WERI-Rb-1 (cell line): Measurements from ENCODE around the gene ZNF331.

ENCODE experiments used
- DNase-seq: peaks from one replicate; pipeline ENCODE4 v3.0.0-alpha.2; 2020
- H3K27ac ChIP-seq: fragments of 250-450 bp; sonication (Bioruptor Pico); 2 replicates; pipeline ENCODE4 v1.5.1; 2020; ENCODE audit warnings: mild to moderate bottlenecking, moderate library complexity
- H3K27me3 ChIP-seq: fragments of 250-450 bp; sonication (Bioruptor Pico); 2 replicates; pipeline ENCODE4 v1.5.1; 2021; ENCODE audit warnings: mild to moderate bottlenecking, low read depth, moderate library complexity; ENCODE audit not compliant: insufficient read depth, severe bottlenecking
- H3K36me3 ChIP-seq: fragments of 250-450 bp; sonication (Bioruptor Pico); 2 replicates; pipeline ENCODE4 v1.5.1; 2020; ENCODE audit warnings: mild to moderate bottlenecking, moderate library complexity
- H3K4me3 ChIP-seq: 2 replicates; pipeline ENCODE4 v1.5.1; 2011; ENCODE audit warnings: low read depth, mild to moderate bottlenecking, control low read depth, low read length
- H3K9me3 ChIP-seq: fragments of 250-450 bp; sonication (Bioruptor Pico); 2 replicates; pipeline ENCODE4 v1.5.1; 2021; ENCODE audit warnings: mild to moderate bottlenecking, moderate library complexity; ENCODE audit not compliant: severe bottlenecking
- TF ChIP-seq, protein P1 (sequence below): IDR thresholded peaks from 2 replicates; pipeline ENCODE4 v1.5.1; 2011; ENCODE audit warnings: low read depth, mild to moderate bottlenecking, control low read depth, inconsistent platforms, low read length

ZNF331 gene

DNA sequence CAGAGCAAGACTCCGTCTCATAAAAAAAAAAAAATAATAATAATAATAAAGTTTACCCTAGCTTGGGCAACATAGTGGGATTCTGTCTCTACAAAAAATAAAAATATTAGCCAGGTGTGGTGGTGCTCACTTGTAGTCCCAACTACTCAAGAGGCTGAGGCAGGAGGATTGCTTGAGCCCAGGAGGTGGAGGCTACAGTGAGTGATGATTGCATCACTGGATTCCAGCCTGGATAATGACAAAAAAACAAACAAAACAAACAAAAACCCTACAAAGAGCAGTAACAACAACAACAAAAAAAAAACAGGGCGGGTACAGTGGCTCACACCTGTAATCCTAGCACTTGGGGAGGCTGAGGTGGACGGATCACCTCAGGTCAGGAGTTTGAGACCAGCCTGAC, 45.2 kb downstream of the ZNF331 start:
- Histone ChIP-seq H3K9me3 (peaks cover 2% of the 10 kb centered on the region), H3K27ac (no peak overlapping the region), H3K27me3 (peaks cover 12% of the 10 kb centered on the region), H3K36me3 (peaks cover 8% of the 10 kb centered on the region), H3K4me3 (no peak overlapping the region)
- TF ChIP-seq, protein P1, sequence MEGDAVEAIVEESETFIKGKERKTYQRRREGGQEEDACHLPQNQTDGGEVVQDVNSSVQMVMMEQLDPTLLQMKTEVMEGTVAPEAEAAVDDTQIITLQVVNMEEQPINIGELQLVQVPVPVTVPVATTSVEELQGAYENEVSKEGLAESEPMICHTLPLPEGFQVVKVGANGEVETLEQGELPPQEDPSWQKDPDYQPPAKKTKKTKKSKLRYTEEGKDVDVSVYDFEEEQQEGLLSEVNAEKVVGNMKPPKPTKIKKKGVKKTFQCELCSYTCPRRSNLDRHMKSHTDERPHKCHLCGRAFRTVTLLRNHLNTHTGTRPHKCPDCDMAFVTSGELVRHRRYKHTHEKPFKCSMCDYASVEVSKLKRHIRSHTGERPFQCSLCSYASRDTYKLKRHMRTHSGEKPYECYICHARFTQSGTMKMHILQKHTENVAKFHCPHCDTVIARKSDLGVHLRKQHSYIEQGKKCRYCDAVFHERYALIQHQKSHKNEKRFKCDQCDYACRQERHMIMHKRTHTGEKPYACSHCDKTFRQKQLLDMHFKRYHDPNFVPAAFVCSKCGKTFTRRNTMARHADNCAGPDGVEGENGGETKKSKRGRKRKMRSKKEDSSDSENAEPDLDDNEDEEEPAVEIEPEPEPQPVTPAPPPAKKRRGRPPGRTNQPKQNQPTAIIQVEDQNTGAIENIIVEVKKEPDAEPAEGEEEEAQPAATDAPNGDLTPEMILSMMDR = no peak
- no peak for DNase-seq

DNA sequence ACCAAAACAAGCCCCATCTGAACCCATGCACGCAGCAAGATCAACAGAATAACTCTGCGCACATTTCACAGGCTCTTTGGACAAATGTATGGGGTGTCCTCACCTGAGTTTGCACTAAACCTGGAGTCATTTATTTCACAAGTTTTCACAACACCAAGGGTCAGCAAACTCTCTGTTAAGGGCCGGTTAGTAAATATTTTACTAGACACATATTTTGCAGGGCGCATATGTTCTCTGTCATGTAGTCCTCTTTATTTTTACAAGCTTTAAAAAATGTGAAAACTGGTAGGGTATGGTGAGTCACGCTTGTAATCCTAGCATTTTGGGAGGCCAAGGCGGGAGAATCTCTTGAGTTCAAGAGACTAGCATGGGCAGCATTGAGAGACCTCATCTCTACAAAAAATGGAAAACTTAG, 48.3 kb downstream of the ZNF331 start:
- Histone ChIP-seq H3K36me3 (no peaks in the 10 kb centered on the region), H3K27me3 (peaks cover 29% of the 10 kb centered on the region), H3K27ac (no peak overlapping the region), H3K9me3 (no peaks in the 10 kb centered on the region), H3K4me3 (no peak overlapping the region)
- DNase-seq = no peak
- TF ChIP-seq, protein P1 = no peak

- DNase-seq = no peak
- Histone ChIP-seq H3K27me3 (peaks cover 76% of the 10 kb centered on the region), H3K9me3 (no peaks in the 10 kb centered on the region), H3K36me3 (no peaks in the 10 kb centered on the region), H3K4me3 (no peak overlapping the region), H3K27ac (no peak overlapping the region)
- TF ChIP-seq, protein P1 = no peak
Observed at GRCh38 chr19:53594811-53595509, 57.0 kb downstream of the ZNF331 start.

- Histone ChIP-seq H3K4me3 (no peak overlapping the region), H3K27me3 (peaks cover 79% of the 10 kb centered on the region), H3K36me3 (no peaks in the 10 kb centered on the region), H3K27ac (no peak overlapping the region), H3K9me3 (no peaks in the 10 kb centered on the region)
- TF ChIP-seq, protein P1 = no peak
- DNase-seq = no peak
Observed at GRCh38 chr19:53595510-53595867, 57.5 kb downstream of the ZNF331 start.

DNA sequence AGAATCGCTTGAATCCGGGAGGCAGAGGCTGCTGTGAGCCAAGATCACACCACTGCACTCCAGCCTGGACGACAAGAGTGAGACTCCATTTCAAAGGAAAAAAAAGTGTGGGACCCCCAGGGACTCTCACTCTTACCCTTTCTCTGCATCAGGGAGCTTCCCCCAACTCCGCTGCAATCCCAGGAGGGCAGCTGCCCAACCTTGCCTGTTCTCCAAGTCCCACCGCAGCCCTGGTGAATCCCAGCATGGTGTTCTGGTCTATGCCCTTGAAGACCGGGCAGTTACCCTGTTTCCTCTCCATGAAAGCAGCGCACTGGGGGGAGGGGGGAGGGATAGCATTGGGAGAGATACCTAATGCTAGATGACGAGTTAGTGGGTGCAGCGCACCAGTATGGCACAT, 58.1 kb downstream of the ZNF331 start:
- Histone ChIP-seq H3K4me3 (no peak overlapping the region), H3K27me3 (peaks cover 77% of the 10 kb centered on the region), H3K36me3 (no peaks in the 10 kb centered on the region), H3K27ac (no peak overlapping the region), H3K9me3 (no peaks in the 10 kb centered on the region)
- DNase-seq = no peak
- TF ChIP-seq, protein P1 = no peak

GRCh38 chr19:53597023-53597422, 59.1 kb downstream of the ZNF331 start:
- Histone ChIP-seq H3K9me3 (no peaks in the 10 kb centered on the region), H3K4me3 (no peak overlapping the region), H3K27me3 (peaks cover 79% of the 10 kb centered on the region), H3K27ac (no peak overlapping the region), H3K36me3 (no peaks in the 10 kb centered on the region)
- TF ChIP-seq, protein P1 = no peak
- no peak for DNase-seq
